H9 (cell line): ENCODE data around the gene COASY. TPM values are rescaled to one million over a fixed set of nuclear protein-coding genes. Genes with fewer than 3 reads are reported as not detected.

ENCODE experiments used
- DNase-seq: peaks from one replicate; pipeline ENCODE4 v3.0.0-alpha.2; 2017
- H2AFZ ChIP-seq: one replicate; pipeline ENCODE4 v1.6.1; 2013; ENCODE audit warnings: mild to moderate bottlenecking, low read length, control low read depth, moderate library complexity
- H2AK5ac ChIP-seq: 2 replicates; pipeline ENCODE4 v1.6.1; 2013; ENCODE audit warnings: low read length, control low read depth, mixed read lengths; ENCODE audit not compliant: insufficient read length
- H2BK120ac ChIP-seq: one replicate; pipeline ENCODE4 v1.6.1; 2013; ENCODE audit warnings: low read depth, mild to moderate bottlenecking, low read length, control low read depth, inconsistent platforms; ENCODE audit not compliant: poor library complexity, severe bottlenecking
- H2BK12ac ChIP-seq: 2 replicates; pipeline ENCODE4 v1.6.1; 2013; ENCODE audit warnings: low read length, control low read depth, mixed read lengths, low read depth; ENCODE audit not compliant: insufficient read length
- H2BK15ac ChIP-seq: 2 replicates; pipeline ENCODE4 v1.6.1; 2013; ENCODE audit warnings: low read depth, low read length, control low read depth
- H2BK20ac ChIP-seq: one replicate; pipeline ENCODE4 v1.6.1; 2013; ENCODE audit warnings: low read depth, mild to moderate bottlenecking, low read length, control low read depth, inconsistent platforms; ENCODE audit not compliant: poor library complexity, severe bottlenecking
- H2BK5ac ChIP-seq: 2 replicates; pipeline ENCODE4 v1.6.1; 2013; ENCODE audit warnings: low read length, control low read depth, mixed read lengths; ENCODE audit not compliant: insufficient read length
- H3K14ac ChIP-seq: 2 replicates; pipeline ENCODE4 v1.6.1; 2013; ENCODE audit warnings: low read length, control low read depth; ENCODE audit not compliant: insufficient read depth
- H3K18ac ChIP-seq: 2 replicates; pipeline ENCODE4 v1.6.1; 2013; ENCODE audit warnings: low read depth, mild to moderate bottlenecking, mixed read lengths, low read length, control low read depth; ENCODE audit not compliant: insufficient read length
- H3K23ac ChIP-seq: 2 replicates; pipeline ENCODE4 v1.6.1; 2013; ENCODE audit warnings: low read length, control low read depth, mixed read lengths, low read depth; ENCODE audit not compliant: insufficient read length
- H3K23me2 ChIP-seq: 2 replicates; pipeline ENCODE4 v1.6.1; 2013; ENCODE audit warnings: low read depth, mild to moderate bottlenecking, mixed read lengths, low read length, control low read depth; ENCODE audit not compliant: insufficient read length, poor library complexity, severe bottlenecking
- H3K27ac ChIP-seq: 2 replicates; pipeline ENCODE4 v1.5.1; 2013; ENCODE audit warnings: low read length, control low read depth, mixed read lengths, low read depth; ENCODE audit not compliant: insufficient read length
- H3K27me3 ChIP-seq: 2 replicates; pipeline ENCODE4 v1.6.1; 2013; ENCODE audit warnings: low read length, control low read depth, inconsistent platforms; ENCODE audit not compliant: insufficient read depth
- H3K4ac ChIP-seq: 2 replicates; pipeline ENCODE4 v1.6.1; 2013; ENCODE audit warnings: low read depth, mild to moderate bottlenecking, control low read depth, inconsistent platforms, low read length, moderate library complexity
- H3K4me1 ChIP-seq: 2 replicates; pipeline ENCODE4 v1.6.1; 2013; ENCODE audit warnings: low read length, control low read depth, inconsistent platforms; ENCODE audit not compliant: insufficient read depth
- H3K4me2 ChIP-seq: 2 replicates; pipeline ENCODE4 v1.6.1; 2013; ENCODE audit warnings: low read length, control low read depth, mixed read lengths; ENCODE audit not compliant: insufficient read length, insufficient read depth
- H3K56ac ChIP-seq: 2 replicates; pipeline ENCODE4 v1.6.1; 2013; ENCODE audit warnings: low read depth, mild to moderate bottlenecking, mixed read lengths, low read length, control low read depth; ENCODE audit not compliant: insufficient read length
- H3K79me1 ChIP-seq: 2 replicates; pipeline ENCODE4 v1.6.1; 2013; ENCODE audit warnings: low read depth, mild to moderate bottlenecking, moderate library complexity, low read length, control low read depth, inconsistent platforms; ENCODE audit not compliant: insufficient read depth, poor library complexity, severe bottlenecking
- H3K79me2 ChIP-seq: 2 replicates; pipeline ENCODE4 v1.6.1; 2013; ENCODE audit warnings: low read length, control low read depth, inconsistent platforms; ENCODE audit not compliant: insufficient read depth
- H3K9ac ChIP-seq: 2 replicates; pipeline ENCODE4 v1.6.1; 2013; ENCODE audit warnings: low read length, control low read depth, mixed read lengths; ENCODE audit not compliant: insufficient read length; ENCODE audit errors: extremely low read depth
- H3K9me3 ChIP-seq: one replicate; pipeline ENCODE4 v1.6.1; 2013; ENCODE audit warnings: low read depth, low read length, inconsistent platforms; ENCODE audit not compliant: control insufficient read depth
- H3T11ph ChIP-seq: one replicate; pipeline ENCODE4 v1.6.1; 2013; ENCODE audit warnings: mild to moderate bottlenecking, low read length, control low read depth, inconsistent platforms
- H4K20me1 ChIP-seq: one replicate; pipeline ENCODE4 v1.6.1; 2013; ENCODE audit not compliant: control insufficient read depth, insufficient read length, insufficient read depth
- H4K5ac ChIP-seq: 2 replicates; pipeline ENCODE4 v1.6.1; 2013; ENCODE audit warnings: low read depth, mild to moderate bottlenecking, mixed read lengths, low read length, control low read depth; ENCODE audit not compliant: insufficient read length
- H4K8ac ChIP-seq: replicated peaks from 2 replicates; pipeline ENCODE4 v1.6.1; 2013; ENCODE audit warnings: low read length, control low read depth, mixed read lengths, low read depth; ENCODE audit not compliant: insufficient read length
- H4K91ac ChIP-seq: 2 replicates; pipeline ENCODE4 v1.6.1; 2013; ENCODE audit warnings: low read depth, mild to moderate bottlenecking, moderate library complexity, mixed read lengths, low read length, control low read depth; ENCODE audit not compliant: insufficient read length
- H3K27ac Mint-ChIP-seq, 3 experiments: 2 replicates in 2 of 3; 3 replicates in 1 of 3; pipeline ENCODE4 v1.8.0; 2020 to 2021; ENCODE audit warnings: mixed read lengths in 3 of 3, mild to moderate bottlenecking in 1 of 3, moderate library complexity in 1 of 3
- H3K27me3 Mint-ChIP-seq: 2 replicates; pipeline ENCODE4 v1.8.0; 2021; ENCODE audit warnings: low read depth, mild to moderate bottlenecking, moderate library complexity, mixed read lengths
- H3K36me3 Mint-ChIP-seq, 3 experiments: 2 replicates in 2 of 3; 3 replicates in 1 of 3; pipeline ENCODE4 v1.8.0; 2020 to 2021; ENCODE audit warnings: low read depth in 3 of 3, mixed read lengths in 3 of 3; ENCODE audit not compliant: insufficient read depth in 1 of 3
- H3K4me1 Mint-ChIP-seq, 2 experiments: 2 replicates each; pipeline ENCODE4 v1.8.0; 2020; ENCODE audit warnings: mixed read lengths in 2 of 2
- H3K4me3 Mint-ChIP-seq, 2 experiments: 2 replicates in 1 of 2; 3 replicates in 1 of 2; pipeline ENCODE4 v1.8.0; 2020 to 2021; ENCODE audit warnings: mild to moderate bottlenecking in 2 of 2, mixed read lengths in 2 of 2, moderate library complexity in 1 of 2
- H3K9me3 Mint-ChIP-seq, 2 experiments: 2 replicates in 1 of 2; 3 replicates in 1 of 2; pipeline ENCODE4 v1.8.0; 2020; ENCODE audit warnings: mild to moderate bottlenecking in 2 of 2, mixed read lengths in 2 of 2, moderate library complexity in 1 of 2
- WGBS: extraction: QIAGEN DNeasy Blood & Tissue Kit; methylation state at CpG from one replicate; pipeline ENCODE4 v1.1.7; 2013; ENCODE audit warnings: missing lambda C conversion rate, low lambda C conversion rate, mixed read lengths; ENCODE audit not compliant: insufficient read length; ENCODE audit errors: extremely low coverage; 5-methylcytosine and 5-hydroxymethylcytosine counted together
- total RNA-seq: library from RNA; stranded (reverse); gene quantifications from 2 replicates; pipeline ENCODE4 v1.2.1, GENCODE V29; 2021
- TF ChIP-seq, protein P1 (sequence below): fragments of 200-600 bp; sonication (generic); conservative IDR thresholded peaks from 3 replicates; pipeline ENCODE4 v1.8.0; 2021; ENCODE audit warnings: antibody characterized with exemption, mild to moderate bottlenecking

Gene COASY
- total RNA-seq, 1 experiment from 2014 or later: 84.1 TPM

DNA sequence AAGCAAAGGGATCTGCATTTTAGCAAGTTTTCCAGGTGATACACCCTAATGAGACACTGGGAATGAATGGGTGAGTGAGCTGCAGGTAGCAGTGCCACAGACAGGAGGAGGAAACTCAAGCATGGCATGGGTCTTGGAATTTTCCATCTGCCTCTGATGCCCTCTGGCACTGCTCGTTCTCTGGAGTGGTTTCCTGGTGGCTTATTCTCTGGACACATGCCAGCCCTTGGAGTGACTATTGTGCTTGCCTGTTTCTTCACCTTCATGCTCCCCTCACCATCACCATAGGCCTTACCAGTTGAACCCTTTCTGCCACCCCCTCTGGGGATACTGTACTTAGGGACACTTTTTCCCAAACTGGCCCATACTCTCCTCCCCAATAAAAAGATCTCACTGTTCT, 1.6 kb downstream of the COASY start:
- Histone ChIP-seq H3K4me1 (peaks cover 2% of the 10 kb centered on the region; the same call in 1 of the 2 replicates), H3K27ac (no peak overlapping the region), H2BK5ac (no peak overlapping the region), H3K9me3 (no peaks in the 10 kb centered on the region), H3K79me1 (peaks cover 4% of the 10 kb centered on the region), H4K8ac (no peak overlapping the region), H3T11ph (no peak overlapping the region), H3K56ac (no peak overlapping the region), H3K4me2 (peak overlapping the region; percentile 86), H2BK20ac (no peak overlapping the region), H3K4ac (no peak overlapping the region), H2BK15ac (no peak overlapping the region), H3K23ac (no peak overlapping the region), H4K91ac (no peak overlapping the region), H3K27me3 (no peaks in the 10 kb centered on the region), H4K5ac (no peak overlapping the region), H3K18ac (no peak overlapping the region), H3K9ac (no peak overlapping the region), H2BK12ac (no peak overlapping the region), H2BK120ac (no peak overlapping the region), H3K14ac (no peak overlapping the region), H3K79me2 (peaks cover 7% of the 10 kb centered on the region; the same call in 1 of the 2 replicates), H4K20me1 (no peaks in the 10 kb centered on the region), H2AFZ (no peak overlapping the region), H3K23me2 (peaks cover 16% of the 10 kb centered on the region), H2AK5ac (no peak overlapping the region)
- no CpG with 5 or more reads among the region's 1 CpG for WGBS
- H3K9me3 Mint-ChIP-seq: no peaks in the 10 kb centered on the region
- peak overlapping the region; percentile 94 to 95 for H3K4me3 Mint-ChIP-seq
- no peak for DNase-seq
- TF ChIP-seq, protein P1, sequence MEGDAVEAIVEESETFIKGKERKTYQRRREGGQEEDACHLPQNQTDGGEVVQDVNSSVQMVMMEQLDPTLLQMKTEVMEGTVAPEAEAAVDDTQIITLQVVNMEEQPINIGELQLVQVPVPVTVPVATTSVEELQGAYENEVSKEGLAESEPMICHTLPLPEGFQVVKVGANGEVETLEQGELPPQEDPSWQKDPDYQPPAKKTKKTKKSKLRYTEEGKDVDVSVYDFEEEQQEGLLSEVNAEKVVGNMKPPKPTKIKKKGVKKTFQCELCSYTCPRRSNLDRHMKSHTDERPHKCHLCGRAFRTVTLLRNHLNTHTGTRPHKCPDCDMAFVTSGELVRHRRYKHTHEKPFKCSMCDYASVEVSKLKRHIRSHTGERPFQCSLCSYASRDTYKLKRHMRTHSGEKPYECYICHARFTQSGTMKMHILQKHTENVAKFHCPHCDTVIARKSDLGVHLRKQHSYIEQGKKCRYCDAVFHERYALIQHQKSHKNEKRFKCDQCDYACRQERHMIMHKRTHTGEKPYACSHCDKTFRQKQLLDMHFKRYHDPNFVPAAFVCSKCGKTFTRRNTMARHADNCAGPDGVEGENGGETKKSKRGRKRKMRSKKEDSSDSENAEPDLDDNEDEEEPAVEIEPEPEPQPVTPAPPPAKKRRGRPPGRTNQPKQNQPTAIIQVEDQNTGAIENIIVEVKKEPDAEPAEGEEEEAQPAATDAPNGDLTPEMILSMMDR: no peak
- no peak overlapping the region for H3K27ac Mint-ChIP-seq
- H3K27me3 Mint-ChIP-seq: no peaks in the 10 kb centered on the region
- peaks cover 3 to 34% (median 26%) of the 10 kb centered on the region in 3 experiments; a peak in 6 of 7 replicates for H3K36me3 Mint-ChIP-seq
- peaks cover 17 to 25% of the 10 kb centered on the region in 2 experiments for H3K4me1 Mint-ChIP-seq
